HG03354 (cell line): ENCODE data around the gene ITGA5.
A peak's percentile ranks its signal among the peaks of the same experiment; 100 is the strongest.

Experiments
- ATAC-seq: cut with Tn5 transposase; IDR thresholded peaks from one replicate; pipeline ENCODE4 v1.9.1; 2021; ENCODE audit warnings: mild to moderate bottlenecking; ENCODE audit not compliant: unreplicated experiment, poor library complexity, severe bottlenecking

ITGA5 gene

DNA sequence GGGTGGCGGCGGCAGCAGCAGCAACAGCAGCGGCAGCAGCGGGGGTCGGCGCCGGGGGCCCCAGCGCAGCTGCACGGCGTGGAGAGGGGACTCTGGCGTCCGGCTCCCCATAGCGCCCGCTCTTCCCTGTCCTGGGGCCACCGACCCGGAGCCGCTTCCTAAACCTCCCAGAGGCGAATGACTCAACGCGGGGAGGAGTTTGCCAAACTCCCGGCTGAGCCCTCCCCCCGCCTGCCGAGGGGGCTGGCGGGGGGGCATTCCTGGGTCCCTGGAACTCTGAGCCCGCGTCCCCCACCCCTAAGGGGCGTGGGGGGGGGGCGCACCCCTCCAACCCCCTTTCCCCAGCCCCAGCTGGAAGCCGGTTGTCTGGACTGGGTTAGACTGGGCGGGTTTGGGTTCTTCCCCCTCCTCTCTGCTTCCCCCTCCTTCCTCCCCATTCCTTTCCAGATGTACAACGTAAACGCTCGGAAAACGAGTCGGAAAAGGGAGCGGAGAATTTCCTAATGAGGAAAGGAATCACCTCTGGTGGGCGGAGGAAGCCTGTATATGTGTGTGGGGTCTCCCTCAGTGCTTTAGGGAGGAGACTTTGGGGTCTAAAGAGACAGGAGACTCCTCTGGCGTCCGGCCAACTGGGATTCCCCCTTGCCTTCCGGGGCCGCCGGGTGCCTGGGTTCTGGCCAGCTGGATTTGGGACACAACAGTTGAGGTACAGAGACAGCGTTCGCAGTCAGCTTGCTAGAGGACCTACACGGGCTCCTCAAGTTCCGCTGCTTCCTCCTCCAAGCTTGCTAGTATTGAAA lies at the start of gene ITGA5:
Gene ITGA5, minus strand, starts transcription at position 179 of the 800 bp plus-strand sequence. Its CDS starts 68 bp downstream, at position 111.
- ATAC-seq, result no peak

DNA sequence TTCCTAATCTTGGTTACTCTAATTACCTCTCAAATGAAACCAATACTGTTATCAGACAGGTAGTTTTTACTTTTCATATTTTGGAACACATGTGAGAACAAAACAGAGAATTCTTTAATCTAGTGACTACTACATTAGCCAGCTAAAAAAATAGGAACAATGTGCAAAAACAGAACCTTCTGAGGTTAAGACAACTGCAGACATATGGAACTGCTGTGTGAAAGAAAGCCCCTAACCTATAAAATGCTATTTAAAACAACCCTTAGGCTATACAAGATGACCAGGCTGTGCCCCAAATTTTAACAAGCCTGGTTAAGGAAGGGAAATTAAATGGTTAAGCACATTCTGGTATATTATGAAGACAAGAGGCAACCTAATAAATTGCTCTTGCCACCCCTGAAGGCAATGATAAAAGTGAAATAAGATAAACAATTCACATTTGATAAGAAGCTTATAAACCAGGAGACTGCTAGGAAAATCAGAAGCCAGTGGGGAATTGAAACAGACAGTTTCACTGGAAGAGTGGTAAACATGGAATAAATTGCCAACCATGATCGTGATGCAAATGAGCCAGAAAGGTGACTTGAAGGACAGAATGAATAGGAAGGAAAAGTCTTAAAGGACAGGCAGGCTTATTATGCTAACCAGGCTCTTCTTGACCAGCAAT lies 46.9 kb upstream of the ITGA5 start:
- no peak for ATAC-seq

DNA sequence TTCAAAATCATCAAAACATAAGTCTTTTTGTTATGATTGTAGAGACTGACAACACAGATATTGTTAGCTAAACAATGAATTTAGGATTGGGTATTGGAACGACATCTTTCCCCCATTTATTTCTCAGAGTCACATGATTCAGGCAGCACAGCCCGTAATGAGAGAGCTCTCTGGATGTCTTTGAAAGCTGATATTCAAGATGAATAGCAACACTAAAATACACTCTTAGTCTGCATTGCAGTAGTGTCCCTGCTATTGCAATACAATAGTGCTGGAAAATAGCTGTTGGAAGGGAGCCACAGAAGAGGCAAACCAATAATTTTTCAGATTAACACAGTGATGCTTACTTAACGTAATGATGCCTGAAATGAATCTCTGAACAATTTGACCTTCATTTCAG lies 44.4 kb upstream of the ITGA5 start:
- no peak for ATAC-seq

DNA sequence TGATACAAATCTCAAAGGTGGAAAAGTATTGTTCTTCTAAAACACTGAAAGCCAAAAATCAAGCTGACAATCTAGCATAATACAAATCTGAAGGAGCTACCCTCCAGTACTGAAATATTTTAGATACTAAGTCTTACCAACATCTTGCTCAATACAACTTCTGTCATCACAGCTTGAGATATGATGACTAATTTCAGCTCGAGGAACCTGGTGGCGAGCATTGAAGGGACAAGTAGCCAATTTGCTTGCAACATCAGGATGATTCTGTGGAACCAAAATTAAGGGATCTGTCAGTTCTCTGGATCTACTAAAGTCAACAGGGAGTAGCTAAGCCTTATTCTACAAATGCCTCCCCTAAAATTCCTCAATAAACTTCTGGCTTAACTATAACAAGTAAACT lies 44.0 kb upstream of the ITGA5 start:
- no peak for ATAC-seq

DNA sequence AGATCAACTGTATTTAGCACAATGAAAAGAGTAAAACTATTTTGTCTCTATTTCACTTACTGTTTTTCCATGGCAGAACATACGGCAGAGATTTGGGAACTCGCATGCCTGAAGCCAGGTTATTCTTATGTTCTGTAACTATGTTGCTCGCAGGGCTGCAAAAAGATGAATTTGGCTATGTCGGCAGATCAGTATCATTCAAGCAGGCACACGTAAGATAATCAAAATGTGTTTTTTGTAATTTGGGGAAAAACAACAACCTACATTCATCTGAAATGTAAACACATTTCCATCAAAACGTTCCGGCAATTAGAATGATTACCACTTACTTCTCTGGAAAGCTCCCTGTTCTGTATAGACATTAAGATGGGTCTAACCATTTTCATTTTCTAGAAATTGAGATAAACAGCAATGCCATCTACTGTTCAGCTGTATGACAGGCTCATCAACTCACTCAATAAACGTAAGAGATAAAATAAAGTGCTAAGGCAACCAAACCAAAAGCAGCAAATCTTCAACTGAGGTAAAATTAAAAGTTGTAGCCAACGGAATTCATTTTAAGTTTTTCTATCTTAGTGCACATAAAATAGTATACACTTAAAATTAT lies 41.4 kb upstream of the ITGA5 start:
- ATAC-seq, result no peak

DNA sequence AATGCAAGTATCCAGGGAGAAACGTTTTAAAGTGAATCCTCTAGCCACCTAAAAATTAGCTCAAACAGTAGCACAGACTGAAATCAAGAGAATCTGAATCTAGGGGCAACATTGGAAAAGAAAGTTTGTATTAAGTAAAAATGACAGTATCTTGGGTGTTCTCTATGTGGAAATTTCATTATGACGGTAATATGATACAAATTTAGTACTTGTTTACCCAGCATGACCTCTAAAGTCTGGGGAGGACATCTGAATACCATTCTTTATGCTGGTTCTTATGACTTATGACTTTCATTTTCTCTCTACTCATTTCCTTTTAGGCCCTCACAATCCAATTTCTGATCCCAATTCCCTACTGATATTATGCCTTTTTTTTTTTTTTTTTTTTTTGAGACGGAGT lies 40.3 kb upstream of the ITGA5 start:
- ATAC-seq, result no peak

DNA sequence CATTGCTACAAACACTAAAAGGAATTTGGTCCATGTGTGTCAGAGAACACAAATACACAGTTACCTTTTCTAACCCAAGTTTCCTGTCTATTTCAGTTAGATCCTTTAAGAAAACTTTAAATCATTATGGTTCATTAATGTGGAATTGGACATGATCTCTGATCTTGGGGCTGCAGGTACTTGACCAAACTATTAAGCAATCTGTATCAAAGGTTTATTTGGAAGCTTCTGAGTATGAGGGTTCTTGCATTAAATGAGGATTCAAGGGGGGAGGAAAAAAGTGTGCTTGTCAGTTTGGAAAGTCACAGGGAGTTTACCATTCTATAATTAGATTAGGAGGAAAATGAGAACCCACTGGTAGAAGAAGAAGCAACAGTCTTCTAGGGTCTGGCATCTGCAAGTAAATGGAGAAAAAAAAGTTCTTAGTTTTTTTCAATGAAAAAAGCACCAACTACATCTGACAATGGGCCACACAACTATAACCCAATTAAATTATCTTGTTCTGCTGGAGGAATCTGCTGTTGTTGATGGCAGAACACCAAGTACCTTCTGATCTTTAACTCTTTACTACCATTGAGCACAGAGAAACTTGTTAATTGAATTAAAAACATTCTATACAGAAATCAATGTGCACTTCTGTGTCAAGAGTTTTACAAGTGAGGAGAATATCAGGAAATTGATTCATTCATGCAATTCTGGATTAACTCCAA lies 36.8 kb upstream of the ITGA5 start:
- ATAC-seq, result no peak

DNA sequence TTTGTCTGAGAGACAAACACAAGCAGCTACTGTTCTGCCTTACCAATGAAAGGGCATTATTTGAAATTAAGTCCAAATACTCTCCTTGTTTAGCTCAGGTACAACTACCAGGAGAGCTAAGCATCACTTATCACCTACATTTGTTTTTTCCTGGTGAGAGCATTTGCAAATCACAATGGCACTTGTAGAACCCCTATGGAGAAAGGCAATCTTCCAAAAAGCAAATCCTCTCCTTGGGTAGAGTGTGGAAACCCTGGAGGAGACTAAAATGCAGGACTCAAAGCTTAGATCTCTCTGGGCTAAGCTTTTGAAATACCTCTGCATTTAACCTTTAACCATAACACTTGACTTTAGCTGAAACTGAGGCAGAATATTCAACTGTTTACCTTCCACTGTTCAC lies 33.6 kb upstream of the ITGA5 start:
- ATAC-seq, result no peak

DNA sequence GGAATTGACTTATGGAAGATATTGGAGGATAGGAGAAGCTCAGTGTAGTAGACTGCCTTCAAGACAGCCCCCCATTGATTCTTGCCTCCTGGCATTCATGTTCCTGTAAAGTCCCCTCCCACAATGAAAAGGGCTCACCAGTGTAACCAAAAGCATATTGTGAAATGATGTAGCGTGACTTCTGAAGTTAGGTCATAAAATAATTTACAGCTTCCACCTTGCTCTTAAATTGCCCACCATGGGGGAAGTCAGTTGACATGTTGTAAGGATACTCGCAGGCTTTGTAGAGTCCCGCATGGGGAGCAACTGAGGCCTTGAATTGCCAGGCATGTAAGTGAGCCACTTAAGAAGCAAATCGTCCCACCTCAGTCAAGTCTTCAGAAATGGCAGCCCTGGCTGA lies 29.3 kb upstream of the ITGA5 start:
- ATAC-seq, result no peak

DNA sequence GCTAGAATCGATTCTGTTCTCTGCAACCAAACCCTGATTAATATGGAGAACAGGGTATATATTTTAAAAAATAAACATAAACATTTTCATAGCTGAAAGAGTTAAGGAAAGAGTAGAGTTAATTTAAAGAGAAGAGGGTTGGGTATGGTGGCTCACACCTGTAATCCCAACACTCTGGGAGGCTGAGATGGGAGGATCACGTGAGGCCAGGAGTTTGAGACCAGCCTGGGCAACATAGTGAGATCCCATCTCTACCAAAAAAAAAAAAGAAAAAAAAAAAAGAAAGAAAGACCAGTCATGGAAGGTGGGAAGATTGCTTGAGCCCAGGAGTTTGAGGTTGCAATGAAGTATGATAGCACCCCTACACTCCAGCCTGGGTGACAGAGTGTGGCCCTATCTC lies 28.9 kb upstream of the ITGA5 start:
- no peak for ATAC-seq

DNA sequence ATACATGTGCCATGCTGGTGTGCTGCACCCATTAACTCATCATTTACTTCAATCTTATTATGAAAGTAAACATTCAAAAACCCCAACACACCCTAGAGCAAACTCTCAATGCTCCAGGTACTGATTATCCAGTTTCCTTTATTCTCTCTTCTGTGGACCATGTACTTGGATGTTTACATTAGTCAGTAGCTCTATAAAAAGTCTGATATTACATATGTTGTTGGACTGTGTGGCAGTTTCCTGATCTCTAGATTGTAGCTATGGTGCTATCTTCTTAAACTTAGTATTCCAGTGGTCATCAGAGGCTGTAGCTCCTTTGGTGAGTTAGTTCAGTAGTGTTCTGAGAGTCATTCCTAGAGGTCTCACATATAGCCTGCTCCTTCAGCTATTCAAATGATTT lies 25.1 kb upstream of the ITGA5 start:
- no peak for ATAC-seq

DNA sequence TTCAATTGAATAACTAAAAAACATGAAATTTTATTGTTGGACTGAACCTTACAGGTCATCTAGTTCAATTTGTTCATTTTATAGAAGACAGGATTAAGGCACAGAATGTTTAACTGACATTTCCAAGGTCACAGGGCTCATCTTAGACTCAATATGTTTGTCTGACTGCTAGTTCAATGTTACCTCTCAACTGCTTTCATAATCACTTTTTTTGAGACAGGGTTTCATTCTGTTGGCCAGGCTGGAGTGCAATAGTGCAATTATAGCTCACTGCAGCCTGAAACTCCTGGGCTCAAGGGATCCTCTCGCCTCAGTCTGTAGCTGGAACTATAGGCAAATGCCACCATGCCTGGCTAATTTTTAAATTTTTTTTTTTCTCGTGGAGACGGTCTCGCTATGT lies 24.4 kb upstream of the ITGA5 start:
- no peak for ATAC-seq

DNA sequence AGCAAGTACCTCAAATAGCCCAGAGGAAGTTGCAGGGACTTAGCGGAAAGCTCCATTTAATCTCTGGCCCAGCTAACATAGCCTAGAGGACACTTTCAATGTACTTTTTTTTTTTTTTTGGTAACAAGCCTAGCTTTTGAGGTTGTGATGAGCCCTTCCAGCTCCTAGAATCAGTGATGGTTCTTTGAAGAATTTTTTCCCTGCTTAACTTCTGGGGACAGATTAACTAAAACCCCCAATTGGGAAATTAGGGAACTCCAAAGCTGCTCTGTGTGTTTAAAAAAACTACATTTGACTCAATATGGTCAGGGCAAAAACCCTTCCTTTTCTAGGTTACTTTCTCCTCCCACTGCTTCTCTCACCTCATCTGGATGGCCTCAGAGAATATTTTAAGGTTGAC lies 23.9 kb upstream of the ITGA5 start:
- no peak for ATAC-seq

DNA sequence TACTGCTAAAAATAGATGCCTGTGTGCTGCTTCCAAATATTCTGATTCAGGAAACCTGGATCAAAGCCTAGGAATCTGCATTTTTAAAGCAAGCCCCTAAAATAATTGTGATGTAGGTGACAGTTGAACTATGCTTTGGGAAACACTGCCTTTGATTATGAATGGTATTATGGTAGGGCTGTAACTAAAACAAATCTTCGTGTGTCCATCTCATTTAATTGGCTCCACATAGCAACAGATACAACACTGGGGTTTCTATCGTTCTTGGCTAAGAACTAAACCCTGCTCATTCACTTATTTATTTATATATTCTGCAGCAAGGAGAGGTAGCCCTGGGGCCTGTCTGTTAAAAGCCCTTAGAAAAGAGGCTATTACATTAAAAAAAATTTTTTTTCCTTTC lies 23.0 kb upstream of the ITGA5 start:
- ATAC-seq, result no peak

DNA sequence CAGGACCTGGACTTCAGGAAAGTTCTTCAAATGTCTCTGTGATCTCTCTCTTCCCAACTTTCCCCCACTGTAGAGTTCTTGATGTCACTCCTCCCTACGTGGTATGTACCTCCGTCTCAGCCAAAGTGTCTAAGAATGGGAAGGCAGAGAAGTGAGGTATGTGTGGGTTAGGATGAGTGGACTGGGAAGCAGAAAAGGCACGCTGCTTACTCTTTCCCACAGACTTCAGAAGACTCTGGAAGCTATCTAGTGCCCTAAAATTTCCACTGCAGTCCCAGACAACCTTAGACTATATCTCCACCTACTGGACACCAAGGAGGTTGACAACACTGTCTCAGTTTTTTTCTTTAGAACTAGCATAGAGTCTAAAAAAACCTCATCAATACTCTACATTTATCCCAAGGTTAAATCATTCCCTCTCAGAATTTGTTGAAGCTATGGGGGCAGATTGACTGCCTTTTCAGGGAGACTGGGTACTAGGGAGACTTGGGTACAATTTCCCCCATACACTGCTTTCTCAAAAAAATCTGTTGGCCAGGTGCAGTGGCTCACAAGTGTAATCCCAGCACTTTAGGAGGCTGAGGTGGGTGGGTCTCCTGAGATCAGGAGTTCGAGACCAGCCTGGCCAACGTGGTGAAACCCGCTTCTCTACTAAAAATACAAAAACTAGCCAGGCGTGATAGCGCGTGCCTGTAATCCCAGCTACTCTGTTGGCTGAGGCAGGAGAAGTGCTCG lies 20.6 kb upstream of the ITGA5 start:
- peak; percentile 67 for ATAC-seq

DNA sequence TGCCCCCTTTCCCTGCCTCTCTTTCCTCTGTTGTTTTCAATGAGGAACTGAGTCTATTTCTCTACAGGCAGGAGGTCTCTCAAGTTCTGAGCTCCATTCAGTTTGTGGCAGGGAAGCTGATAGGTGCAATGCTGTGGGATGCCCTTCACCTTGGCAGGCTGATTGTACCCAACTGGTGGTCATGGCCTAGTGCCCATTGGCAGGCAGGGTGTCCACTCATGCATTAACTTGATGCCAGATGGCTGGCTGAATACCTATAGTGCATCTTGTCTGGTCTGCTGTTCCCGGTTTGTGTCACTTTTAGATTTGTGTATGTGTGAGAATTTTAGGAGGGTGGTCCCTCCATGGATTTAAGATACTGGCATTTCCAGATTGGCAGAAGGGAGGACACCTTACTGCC lies 20.0 kb upstream of the ITGA5 start:
- no peak for ATAC-seq

DNA sequence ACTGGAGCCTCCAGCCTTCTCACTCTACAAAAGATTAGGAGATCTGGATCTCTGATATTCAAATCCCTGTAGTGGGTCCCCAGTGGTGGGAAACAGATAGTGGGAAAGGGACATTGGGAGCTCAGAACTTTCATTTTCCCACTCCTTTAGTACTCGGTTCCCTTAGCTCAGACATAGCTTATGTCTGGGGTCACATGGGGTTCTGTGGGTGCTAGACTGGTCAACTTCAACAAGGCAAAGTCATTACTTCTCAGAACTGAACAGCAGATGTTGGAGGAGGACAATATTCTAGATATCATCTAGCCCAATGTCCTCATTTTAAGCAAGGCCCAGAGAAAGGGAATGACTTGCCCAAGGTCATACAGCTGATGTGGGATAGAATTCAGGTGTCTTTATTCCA lies 19.5 kb upstream of the ITGA5 start:
- ATAC-seq, result no peak

DNA sequence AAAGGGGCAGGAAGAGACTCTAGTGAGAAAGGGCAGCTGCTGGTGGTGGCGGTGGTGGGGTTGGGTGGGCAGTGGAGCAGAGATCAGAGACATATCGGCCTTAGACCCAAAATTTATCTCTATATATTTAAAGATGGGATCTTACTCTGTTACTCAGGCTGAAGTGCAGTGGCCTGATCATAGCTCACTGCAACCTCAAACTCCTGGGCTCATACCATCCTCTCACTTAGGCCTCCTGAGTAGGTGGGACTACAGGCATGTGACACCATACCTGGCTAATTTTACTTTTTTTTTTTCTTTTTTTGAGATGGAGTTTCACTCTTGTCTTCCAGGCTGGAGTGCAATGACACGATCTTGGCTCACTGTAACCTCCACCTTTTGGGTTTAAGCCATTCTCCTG lies 18.6 kb upstream of the ITGA5 start:
- ATAC-seq, result no peak

DNA sequence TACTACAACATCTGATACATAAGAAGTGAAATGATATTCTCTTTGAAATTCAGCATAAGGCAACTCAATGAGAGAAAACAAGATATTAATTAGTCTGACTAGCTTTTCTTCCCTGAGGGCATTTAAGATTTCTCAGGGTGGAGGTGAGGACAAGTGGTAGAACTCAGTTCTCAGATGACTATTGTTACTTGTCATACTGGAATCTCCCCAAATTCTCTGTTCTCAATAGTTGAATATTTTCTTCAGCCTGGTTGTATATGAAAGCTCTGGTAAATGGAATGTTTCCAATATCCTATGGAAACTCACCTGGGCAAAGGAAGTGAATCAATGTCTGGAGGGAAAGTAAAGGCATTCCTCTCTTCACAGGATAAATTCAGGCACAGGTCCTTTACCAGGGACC lies 18.2 kb upstream of the ITGA5 start:
- no peak for ATAC-seq

DNA sequence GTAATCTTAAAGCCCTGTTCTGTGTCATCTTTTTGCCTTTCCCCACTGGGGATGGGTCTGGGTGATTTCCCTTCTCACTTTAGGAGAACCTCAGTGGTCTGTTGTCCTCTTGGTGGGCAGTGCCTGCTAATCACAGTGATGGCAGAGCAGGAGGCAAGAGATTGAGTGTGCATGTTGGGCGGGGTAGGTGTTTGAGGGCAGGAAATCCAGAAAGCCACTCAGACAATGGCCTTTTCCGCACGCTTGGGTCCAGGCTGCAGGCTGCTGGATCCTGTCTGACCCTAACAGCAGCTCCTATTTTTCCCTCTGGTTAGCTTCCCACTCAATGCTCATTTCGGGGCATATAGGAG lies 13.7 kb upstream of the ITGA5 start:
- ATAC-seq, result no peak
